ENCODE data around the gene EEA1. TPM values are rescaled to one million over a fixed set of nuclear protein-coding genes. Genes with fewer than 3 reads are reported as not detected.

The EEA1 gene
- total and polyA plus RNA-seq, 2 of the 4 experiments (the other 2 are of a cell fraction): 4.6 to 12.5 TPM

- Histone ChIP-seq H3K9ac (ENCODE audit: low read depth, low read length) (no peak overlapping the region), H2BK120ac (ENCODE audit: low read depth, low read length) (no peak overlapping the region), H2AFZ (replicated peaks; ENCODE audit: low read length, poor library complexity) (no peak overlapping the region), H4K5ac (ENCODE audit: low read depth, low read length) (no peak overlapping the region), H2AK9ac (replicated peaks; ENCODE audit: low read depth, low read length, poor library complexity) (no peak overlapping the region), H3K27ac (ENCODE audit: insufficient read depth, low read length) (no peak overlapping the region), H3K4ac (ENCODE audit: low read depth, low read length) (no peak overlapping the region), H4K8ac (ENCODE audit: low read depth in 2 of 2, low read length in 2 of 2) (no peak overlapping the region), H2BK15ac (ENCODE audit: low read depth, low read length) (no peak overlapping the region), H3K9me3 (ENCODE audit: control insufficient read depth, insufficient read depth, low read length) (no peaks in the 10 kb centered on the region), H4K20me1 (ENCODE audit: insufficient read depth, low read length) (peaks cover 2% of the 10 kb centered on the region; the same call in 1 of the 2 replicates), H4K91ac (ENCODE audit: insufficient read depth, low read depth, low read length) (no peak overlapping the region), H3K18ac (ENCODE audit: low read depth, low read length) (no peak overlapping the region), H3K14ac (replicated peaks; ENCODE audit: low read depth, low read length) (no peak overlapping the region), H2BK5ac (ENCODE audit: low read depth, low read length, poor library complexity, severe bottlenecking) (no peak overlapping the region), H3K56ac (ENCODE audit: extremely low read depth, insufficient read depth, low read length) (no peak overlapping the region), H3K4me1 (ENCODE audit: control insufficient read depth, insufficient read depth, low read length) (peaks cover 9% of the 10 kb centered on the region), H3K79me1 (ENCODE audit: low read depth in 1 of 2, low read length in 2 of 2) (no peaks in the 10 kb centered on the region), H3K4me2 (ENCODE audit: low read depth, low read length) (no peak overlapping the region), H3K27me3 (ENCODE audit: control insufficient read depth, insufficient read depth, low read length) (no peaks in the 10 kb centered on the region), H2AK5ac (ENCODE audit: low read depth, low read length) (no peak overlapping the region), H3K9me1 (ENCODE audit: insufficient read depth, low read length) (peaks cover 3% of the 10 kb centered on the region), H3K4me3 (ENCODE audit: insufficient read depth, low read depth, low read length) (no peak overlapping the region), H3K36me3 (ENCODE audit: control insufficient read depth, insufficient read depth, low read length) (no peaks in the 10 kb centered on the region), H3K23ac (ENCODE audit: low read depth, low read length) (no peak overlapping the region), H2BK20ac (ENCODE audit: low read depth, low read length) (no peak overlapping the region)
- in situ Hi-C loops (cut with MboI; ENCODE audit: low sequenced_read_pairs): no loop called here
- dilution Hi-C loops (cut with HindIII; ENCODE audit: low sequenced_read_pairs, unreplicated experiment): no loop called here
- no peak for TF ChIP-seq USF2 (IDR thresholded peaks at IDR 0.05; ENCODE audit: low read depth, low read length)
- no CpG with 5 or more reads among the region's 6 CpGs for WGBS, 2 experiments (ENCODE audit: extremely low coverage in 2 of 2, insufficient read length in 1 of 2)
- ATAC-seq (ENCODE audit: low read depth): no peak
- no peak for DNase-seq
- ChIA-PET CTCF (no interaction called here), POLR2A (ENCODE audit: unreplicated experiment) (no interaction called here)
- BruUV-seq (replicated peaks): no TSS peak
- intact Hi-C loops (cut with micrococcal nuclease): no loop called here
Measured at GRCh38 chr12:92733181-92733580, 195.9 kb downstream of the EEA1 start.
